Keratinocyte (primary cell): ENCODE data around the gene NCK2. TPM values are rescaled to one million over a fixed set of nuclear protein-coding genes. Genes with fewer than 3 reads are reported as not detected.

Experiments used
- DNase-seq: peaks from one replicate; pipeline ENCODE4 v3.0.0-alpha.2; 2011; ENCODE audit warnings: low read depth, missing footprints, low spot score
- FAIRE-seq: peaks from 2 replicates; lab custom pipeline; 2011; peaks lifted over from hg19 to GRCh38; lab: Jason Lieb, UNC
- H2AFZ ChIP-seq: 2 replicates; pipeline ENCODE4 v1.6.0; 2012; ENCODE audit warnings: low read length, control low read depth, inconsistent platforms; ENCODE audit not compliant: control insufficient read depth
- H3K27ac ChIP-seq: 2 replicates; pipeline ENCODE4 v1.5.1; 2011; ENCODE audit warnings: low read length; ENCODE audit not compliant: control insufficient read depth, insufficient read depth
- H3K27me3 ChIP-seq: 3 replicates; pipeline ENCODE4 v1.6.0; 2011; ENCODE audit warnings: low read length; ENCODE audit not compliant: control insufficient read depth, insufficient read depth; ENCODE audit errors: extremely low read depth
- H3K36me3 ChIP-seq, 2 experiments: 2 replicates in 1 of 2; 3 replicates in 1 of 2; pipeline ENCODE4 v1.5.1; 2011; ENCODE audit warnings: low read length in 2 of 2, mild to moderate bottlenecking in 1 of 2; ENCODE audit not compliant: control insufficient read depth in 2 of 2, insufficient read depth in 2 of 2; ENCODE audit errors: extremely low read depth in 1 of 2
- H3K4me1 ChIP-seq: 3 replicates; pipeline ENCODE4 v1.5.1; 2011; ENCODE audit warnings: low read length; ENCODE audit not compliant: control insufficient read depth, insufficient read depth; ENCODE audit errors: extremely low read depth
- H3K4me2 ChIP-seq: 3 replicates; pipeline ENCODE4 v1.6.0; 2011; ENCODE audit warnings: low read depth, low read length; ENCODE audit not compliant: control insufficient read depth, insufficient read depth; ENCODE audit errors: extremely low read depth
- H3K4me3 ChIP-seq, 3 experiments: fragments of 200-600 bp in 1 of 3; sonication (generic) in 1 of 3; 2 replicates in 2 of 3; 3 replicates in 1 of 3; pipeline ENCODE4 v1.5.1; 2011 to 2016; ENCODE audit warnings: low read length in 3 of 3, mild to moderate bottlenecking in 3 of 3, control low read depth in 2 of 3, inconsistent platforms in 1 of 3, low read depth in 1 of 3, mixed read lengths in 1 of 3, mixed run types in 1 of 3, moderate library complexity in 1 of 3; ENCODE audit not compliant: control insufficient read depth in 2 of 3, insufficient read depth in 2 of 3; ENCODE audit errors: extremely low read depth in 1 of 3
- H3K79me2 ChIP-seq: 2 replicates; pipeline ENCODE4 v1.6.0; 2012; ENCODE audit warnings: low read length; ENCODE audit not compliant: control insufficient read depth, insufficient read depth
- H3K9ac ChIP-seq: 3 replicates; pipeline ENCODE4 v1.6.0; 2011; ENCODE audit warnings: low read length; ENCODE audit not compliant: control insufficient read depth, insufficient read depth; ENCODE audit errors: extremely low read depth
- H3K9me1 ChIP-seq: 3 replicates; pipeline ENCODE4 v1.6.0; 2011; ENCODE audit warnings: low read length; ENCODE audit not compliant: control insufficient read depth, insufficient read depth; ENCODE audit errors: extremely low read depth
- H3K9me3 ChIP-seq: 2 replicates; pipeline ENCODE4 v1.5.1; 2012; ENCODE audit warnings: low read depth, low read length; ENCODE audit not compliant: control insufficient read depth
- H4K20me1 ChIP-seq: 3 replicates; pipeline ENCODE4 v1.6.0; 2011; ENCODE audit warnings: low read length; ENCODE audit not compliant: control insufficient read depth, insufficient read depth; ENCODE audit errors: extremely low read depth
- CTCF ChIP-seq, 3 experiments: IDR thresholded peaks in 1 of 3; conservative IDR thresholded peaks in 1 of 3; optimal IDR thresholded peaks in 1 of 3; 2 replicates in 2 of 3; 3 replicates in 1 of 3; pipeline versions ENCODE3 to v1.5.1; 2011; ENCODE audit warnings: low read length in 3 of 3, mild to moderate bottlenecking in 3 of 3, moderate library complexity in 2 of 3, control low read depth in 1 of 3, inconsistent platforms in 1 of 3; ENCODE audit not compliant: insufficient read depth in 2 of 3; ENCODE audit errors: extremely low read depth in 1 of 3
- EZH2 ChIP-seq: IDR thresholded peaks from one replicate; pipeline ENCODE4 v1.6.1; 2012; ENCODE audit warnings: inconsistent platforms, mild to moderate bottlenecking, low read length, moderate library complexity
- dilution Hi-C: fragments of 300-500 bp; cut with MboI; formaldehyde crosslinking; loops from one replicate; pipeline ENCODE4 v1.7.0; 2020; ENCODE audit warnings: low sequenced_read_pairs; ENCODE audit not compliant: extremely low pct_ligation_motif_present
- polyA plus RNA-seq, 5 experiments: library from polyadenylated mRNA; depleted of rRNA in 3 of 5; stranded (reverse) in 3 of 5; stranded (forward) in 1 of 5; unstranded in 1 of 5; fragments of >200 nt; gene quantifications; 1 replicate in 1 of 5; 2 replicates in 3 of 5; 3 replicates in 1 of 5; pipeline versions ENCODE4 v1.2.1 to v1.2.3, GENCODE V29; 2011 to 2012; ENCODE audit warnings: missing spikeins in 2 of 5, low read depth in 1 of 5, low replicate concordance in 1 of 5

Gene NCK2
- polyA plus RNA-seq, 1 donor (not counting 4 experiments of a cell fraction or from before 2014, with no cell fraction given), result 31.4 TPM

GRCh38 chr2:105768961-105769452 is 24.3 kb downstream of the NCK2 start:
- dilution Hi-C loops, result loop anchor here (25.0 kb wide), 1 partner anchor 207 kb away; no protein-coding TSS in a partner anchor

GRCh38 chr2:105769504-105769903 is 24.8 kb downstream of the NCK2 start:
- no peak overlapping the region for H3K9ac ChIP-seq
- no peaks in the 10 kb centered on the region for H3K27me3 ChIP-seq
- TF ChIP-seq CTCF (optimal IDR thresholded peaks at IDR 0.05 in 1 of 3, IDR thresholded peaks at IDR 0.05 in 1 of 3, conservative IDR thresholded peaks at IDR 0.05 in 1 of 3; ENCODE audit: extremely low read depth in 1 of 3, insufficient read depth in 2 of 3, low read length in 3 of 3), result peak in 1 of 3 experiments; percentile 22
- TF ChIP-seq EZH2, result no peak
- FAIRE-seq (no peak), DNase-seq (no peak)
- H2AFZ ChIP-seq, result no peak overlapping the region
- peaks cover 7 to 8% of the 10 kb centered on the region in 2 experiments for H3K36me3 ChIP-seq
- peak overlapping the region; percentile 33 for H3K27ac ChIP-seq
- H3K4me3 ChIP-seq, result no peak overlapping the region
- peaks cover 78% of the 10 kb centered on the region for H3K79me2 ChIP-seq
- no peak overlapping the region for H3K4me2 ChIP-seq
- no peaks in the 10 kb centered on the region for H3K9me3 ChIP-seq
- peaks cover 2% of the 10 kb centered on the region for H3K9me1 ChIP-seq
- dilution Hi-C loops, result loop anchor here (25.0 kb wide), 1 partner anchor 207 kb away; no protein-coding TSS in a partner anchor
- H3K4me1 ChIP-seq, result peaks cover 14% of the 10 kb centered on the region
- peaks cover 14% of the 10 kb centered on the region for H4K20me1 ChIP-seq

More at GRCh38 chr2:105768961-105769452, 24.3 kb downstream of the NCK2 start:
- peaks cover 8 to 11% of the 10 kb centered on the region in 2 experiments for H3K36me3 ChIP-seq
- H3K79me2 ChIP-seq, result peaks cover 78% of the 10 kb centered on the region
- H3K9me1 ChIP-seq, result peaks cover 2% of the 10 kb centered on the region
- DNase-seq (no peak), FAIRE-seq (no peak)
- no peaks in the 10 kb centered on the region for H3K27me3 ChIP-seq
- H3K4me2 ChIP-seq, result no peak overlapping the region
- TF ChIP-seq CTCF (optimal IDR thresholded peaks at IDR 0.05 in 1 of 3, IDR thresholded peaks at IDR 0.05 in 1 of 3, conservative IDR thresholded peaks at IDR 0.05 in 1 of 3; ENCODE audit: extremely low read depth in 1 of 3, insufficient read depth in 2 of 3, low read length in 3 of 3) (no peak), EZH2 (no peak)
- H3K4me3 ChIP-seq, result no peak overlapping the region
- H3K9ac ChIP-seq, result no peak overlapping the region
- H3K27ac ChIP-seq, result no peak overlapping the region
- no peak overlapping the region for H2AFZ ChIP-seq
- H3K4me1 ChIP-seq, result peaks cover 14% of the 10 kb centered on the region
- H4K20me1 ChIP-seq, result peaks cover 11% of the 10 kb centered on the region
- H3K9me3 ChIP-seq, result no peaks in the 10 kb centered on the region
